CD8-positive, alpha-beta memory T cell (primary cell): Measurements from ENCODE around the gene CARD11. TPM values are rescaled to one million over a fixed set of nuclear protein-coding genes. Genes with fewer than 3 reads are reported as not detected.

ENCODE experiments used
- CTCF ChIA-PET: fragments of 350-600 bp; sonication (Branson Sonifier 250); formaldehyde crosslinking; loops from one replicate; lab custom pipeline; 2021; ENCODE audit warnings: antibody characterized with exemption; lab: Charles Lee
- POLR2A ChIA-PET: fragments of 350-600 bp; sonication (Branson Sonifier 250); formaldehyde crosslinking; loops from one replicate; lab custom pipeline; 2021; ENCODE audit warnings: antibody characterized with exemption; lab: Charles Lee
- DNase-seq, 5 donors: peaks; one replicate each; pipeline versions ENCODE4 v3.0.0 to v3.0.0-alpha.2; 2020 to 2022; ENCODE audit warnings: mixed read lengths in 1 of 5
- H3K27ac ChIP-seq: one replicate; pipeline ENCODE4 v1.7.0; 2013; ENCODE audit warnings: low read depth, mild to moderate bottlenecking, low read length, moderate library complexity
- H3K27me3 ChIP-seq: 2 replicates; pipeline ENCODE4 v1.7.0; 2013; ENCODE audit warnings: low read length, mild to moderate bottlenecking; ENCODE audit not compliant: insufficient read depth, poor library complexity, severe bottlenecking
- H3K36me3 ChIP-seq: 2 replicates; pipeline ENCODE4 v1.7.0; 2013; ENCODE audit warnings: mild to moderate bottlenecking, low read length, moderate library complexity; ENCODE audit not compliant: insufficient read depth
- H3K4me1 ChIP-seq: 2 replicates; pipeline ENCODE4 v1.7.0; 2013; ENCODE audit warnings: mild to moderate bottlenecking, low read length, moderate library complexity; ENCODE audit not compliant: insufficient read depth
- H3K4me3 ChIP-seq: 2 replicates; pipeline ENCODE4 v1.7.0; 2013; ENCODE audit warnings: mild to moderate bottlenecking, low read length
- H3K9me3 ChIP-seq: 2 replicates; pipeline ENCODE4 v1.7.0; 2013; ENCODE audit warnings: mild to moderate bottlenecking, low read length
- H3K27ac Mint-ChIP-seq, 8 donors: one replicate each; pipeline ENCODE4 v1.8.0; 2020 to 2021; ENCODE audit warnings: mixed read lengths in 8 of 8, mild to moderate bottlenecking in 6 of 8, inconsistent platforms in 3 of 8, moderate library complexity in 3 of 8
- H3K27me3 Mint-ChIP-seq, 2 donors: one replicate each; pipeline ENCODE4 v1.8.0; 2020 to 2021; ENCODE audit warnings: mixed read lengths in 2 of 2, mild to moderate bottlenecking in 1 of 2, moderate library complexity in 1 of 2
- H3K36me3 Mint-ChIP-seq, 3 donors: one replicate each; pipeline ENCODE4 v1.8.0; 2020 to 2021; ENCODE audit warnings: mixed read lengths in 3 of 3, inconsistent platforms in 1 of 3, mild to moderate bottlenecking in 1 of 3
- H3K4me1 Mint-ChIP-seq, 3 donors: one replicate each; pipeline ENCODE4 v1.8.0; 2020 to 2021; ENCODE audit warnings: mixed read lengths in 3 of 3, inconsistent platforms in 1 of 3, mild to moderate bottlenecking in 1 of 3
- H3K4me3 Mint-ChIP-seq, 7 donors: one replicate each; pipeline ENCODE4 v1.8.0; 2020 to 2021; ENCODE audit warnings: mixed read lengths in 7 of 7, mild to moderate bottlenecking in 6 of 7, moderate library complexity in 4 of 7, inconsistent platforms in 2 of 7
- H3K9me3 Mint-ChIP-seq, 5 donors: one replicate each; pipeline ENCODE4 v1.8.0; 2020 to 2022; ENCODE audit warnings: mixed read lengths in 5 of 5, mild to moderate bottlenecking in 3 of 5, moderate library complexity in 2 of 5, inconsistent platforms in 1 of 5
- polyA plus RNA-seq: library from polyadenylated mRNA; unstranded; fragments of 300-500 nt; fragmentation: Illumina TruSeq; gene quantifications from one replicate; pipeline ENCODE4 v1.2.3, GENCODE V29; 2021
- total RNA-seq, 2 experiments: library from RNA; stranded (reverse); gene quantifications; one replicate each; pipeline ENCODE4 v1.2.3, GENCODE V29; 2021

CARD11 gene
- total and polyA plus RNA-seq, 3 experiments from 2014 or later: 40.9 to 72.1 (median 68.4) TPM

- Histone ChIP-seq H3K9me3 (no peaks in the 10 kb centered on the region), H3K36me3 (peaks cover 9% of the 10 kb centered on the region), H3K4me1 (no peaks in the 10 kb centered on the region), H3K4me3 (no peak overlapping the region), H3K27ac (no peak overlapping the region), H3K27me3 (no peaks in the 10 kb centered on the region)
- Mint-ChIP-seq H3K27me3 (no peaks in the 10 kb centered on the region), H3K4me1 (peaks cover 37 to 56% (median 45%) of the 10 kb centered on the region in 3 donors), H3K4me3 (no peak overlapping the region), H3K9me3 (peaks cover 0 to 11% (median 2%) of the 10 kb centered on the region in 5 donors), H3K27ac (peak overlapping the region in 1 of 8 donors; percentile 90), H3K36me3 (peaks cover 30 to 71% (median 30%) of the 10 kb centered on the region in 3 donors)
- DNase-seq: no peak
- ChIA-PET POLR2A (no interaction called here), CTCF (no interaction called here)
Observed at GRCh38 chr7:2993396-2993795, 50.3 kb downstream of the CARD11 start.

DNA sequence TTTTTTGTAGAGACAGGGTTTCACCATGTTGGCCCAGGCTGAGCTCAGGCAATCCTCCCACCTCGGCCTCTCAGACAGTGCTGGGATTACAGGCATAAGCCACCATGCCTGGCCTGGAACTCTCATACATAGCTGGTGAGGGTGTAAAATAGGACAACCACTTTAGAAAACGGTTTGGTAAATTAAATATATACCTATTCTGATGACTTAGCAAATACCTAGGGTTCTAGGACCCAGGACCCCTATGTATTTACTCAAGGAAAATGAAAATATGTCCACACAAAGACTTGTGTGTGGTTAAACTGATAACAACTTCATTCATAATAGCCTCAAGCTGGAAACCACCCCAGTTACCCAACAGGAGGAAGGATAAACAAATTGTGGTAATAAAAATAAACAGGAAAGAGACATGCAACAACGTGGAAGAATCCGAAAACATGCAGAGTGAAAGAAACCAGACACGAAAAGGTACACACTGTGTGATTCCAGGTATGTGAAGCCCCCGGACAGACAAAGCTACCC lies 52.7 kb downstream of the CARD11 start:
- Mint-ChIP-seq H3K36me3 (peaks cover 24 to 65% (median 33%) of the 10 kb centered on the region in 3 donors), H3K9me3 (peaks cover 0 to 7% (median 2%) of the 10 kb centered on the region in 5 donors), H3K4me1 (peaks cover 40 to 69% (median 51%) of the 10 kb centered on the region in 3 donors), H3K27me3 (no peaks in the 10 kb centered on the region), H3K4me3 (no peak overlapping the region), H3K27ac (peak overlapping the region in 4 of 8 donors; percentile 26 to 69 (median 39))
- Histone ChIP-seq H3K4me1 (no peaks in the 10 kb centered on the region), H3K4me3 (no peak overlapping the region), H3K9me3 (no peaks in the 10 kb centered on the region), H3K27ac (no peak overlapping the region), H3K36me3 (peaks cover 3% of the 10 kb centered on the region), H3K27me3 (no peaks in the 10 kb centered on the region)
- ChIA-PET CTCF (interaction anchor here (1.7 kb wide), 1 partner anchor 74 kb away, joined by 3 read pairs; no protein-coding TSS in a partner anchor), POLR2A (no interaction called here)
- no peak for DNase-seq

DNA sequence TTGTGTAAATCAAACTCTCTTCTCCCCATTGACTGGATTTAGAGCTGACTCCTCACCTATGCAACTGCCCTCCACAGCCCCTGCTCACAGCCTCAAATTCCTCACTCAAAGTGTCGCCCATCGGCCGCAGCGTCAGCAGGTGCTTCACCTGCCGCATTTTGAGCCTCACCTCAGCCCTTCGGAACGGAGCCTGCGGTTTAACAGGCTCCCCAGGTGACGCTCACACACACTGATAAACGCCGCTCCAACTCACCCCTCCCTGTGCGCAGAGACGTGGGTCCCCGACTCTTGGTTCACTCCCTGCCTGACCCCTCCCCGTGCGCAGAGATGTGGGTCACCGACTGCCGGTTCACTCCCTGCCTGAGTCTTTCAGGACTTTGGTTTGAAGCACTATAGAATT lies 57.1 kb downstream of the CARD11 start:
- Mint-ChIP-seq H3K27ac (peak overlapping the region in 6 of 8 donors; percentile 36 to 88 (median 72)), H3K27me3 (no peaks in the 10 kb centered on the region), H3K4me3 (no peak overlapping the region), H3K9me3 (peaks cover 0 to 2% (median 0%) of the 10 kb centered on the region in 5 donors), H3K4me1 (peaks cover 58 to 80% (median 74%) of the 10 kb centered on the region in 3 donors), H3K36me3 (peaks cover 10 to 54% (median 15%) of the 10 kb centered on the region in 3 donors)
- H3K27me3 ChIP-seq: no peaks in the 10 kb centered on the region
- DNase-seq: no peak
- peaks cover 36% of the 10 kb centered on the region for H3K4me1 ChIP-seq
- H3K4me3 ChIP-seq: no peak overlapping the region
- ChIA-PET CTCF (no interaction called here), POLR2A (interaction anchor here (0.7 kb wide), 1 partner anchor 13 kb away, joined by 4 read pairs; no protein-coding TSS in a partner anchor)
- H3K27ac ChIP-seq: no peak overlapping the region
- H3K36me3 ChIP-seq: peaks cover 4% of the 10 kb centered on the region
- no peaks in the 10 kb centered on the region for H3K9me3 ChIP-seq

- ChIA-PET CTCF (no interaction called here), POLR2A (interaction anchor here (0.7 kb wide), 1 partner anchor 13 kb away, joined by 4 read pairs; no protein-coding TSS in a partner anchor)
- peaks cover 10% of the 10 kb centered on the region for H3K36me3 ChIP-seq
- Mint-ChIP-seq H3K9me3 (peaks cover 0 to 2% (median 0%) of the 10 kb centered on the region in 5 donors), H3K27me3 (no peaks in the 10 kb centered on the region), H3K4me1 (peaks cover 61 to 81% (median 74%) of the 10 kb centered on the region in 3 donors), H3K4me3 (no peak overlapping the region), H3K27ac (peak overlapping the region in 5 of 8 donors; percentile 14 to 73 (median 54)), H3K36me3 (peaks cover 6 to 55% (median 12%) of the 10 kb centered on the region in 3 donors)
- H3K9me3 ChIP-seq: no peaks in the 10 kb centered on the region
- H3K27me3 ChIP-seq: no peaks in the 10 kb centered on the region
- no peak for DNase-seq
- no peak overlapping the region for H3K4me3 ChIP-seq
- H3K4me1 ChIP-seq: peaks cover 43% of the 10 kb centered on the region
- no peak overlapping the region for H3K27ac ChIP-seq
Observed at GRCh38 chr7:2985866-2986265, 57.8 kb downstream of the CARD11 start.

DNA sequence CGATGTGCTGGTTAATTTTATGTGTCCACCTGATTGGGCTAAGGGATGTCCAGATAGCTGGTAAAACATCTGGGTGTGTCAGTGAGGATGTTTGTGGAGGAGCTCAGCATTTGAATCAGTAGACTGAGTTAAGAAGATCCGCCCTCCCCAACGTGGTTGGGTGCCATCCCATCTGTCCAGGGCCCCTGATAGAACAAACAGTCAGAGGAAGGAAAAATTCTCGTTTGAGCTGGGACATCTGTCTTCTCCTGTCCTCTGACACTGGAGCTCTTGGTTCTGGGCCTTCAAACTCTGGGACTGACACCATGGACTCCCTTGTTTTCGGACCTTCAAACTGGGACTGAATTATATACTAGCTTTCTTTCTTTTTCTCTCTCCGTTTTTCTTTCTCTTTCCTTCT lies 59.6 kb downstream of the CARD11 start:
- Histone ChIP-seq H3K9me3 (no peaks in the 10 kb centered on the region), H3K27ac (no peak overlapping the region), H3K4me1 (peaks cover 61% of the 10 kb centered on the region), H3K4me3 (no peak overlapping the region), H3K36me3 (peaks cover 10% of the 10 kb centered on the region), H3K27me3 (no peaks in the 10 kb centered on the region)
- Mint-ChIP-seq H3K27ac (peak overlapping the region; percentile 42 to 91 (median 81)), H3K4me1 (peaks cover 67 to 92% (median 76%) of the 10 kb centered on the region in 3 donors), H3K36me3 (peaks cover 4 to 58% (median 7%) of the 10 kb centered on the region in 3 donors), H3K9me3 (peaks cover 0 to 2% (median 0%) of the 10 kb centered on the region in 5 donors), H3K4me3 (peak overlapping the region in 3 of 7 donors; percentile 17 to 42 (median 36)), H3K27me3 (no peaks in the 10 kb centered on the region)
- CTCF ChIA-PET: no interaction called here
- DNase-seq: no peak
- POLR2A ChIA-PET: no interaction called here

- Mint-ChIP-seq H3K27me3 (no peaks in the 10 kb centered on the region), H3K4me3 (peak overlapping the region in 2 of 7 donors; percentile 17 to 66), H3K27ac (peak overlapping the region in 7 of 8 donors; percentile 42 to 91 (median 86)), H3K9me3 (peaks cover 0 to 1% (median 0%) of the 10 kb centered on the region in 5 donors), H3K4me1 (peaks cover 72 to 95% (median 80%) of the 10 kb centered on the region in 3 donors), H3K36me3 (peaks cover 4 to 57% (median 6%) of the 10 kb centered on the region in 3 donors)
- ChIA-PET CTCF (interaction anchor here (0.9 kb wide), 1 partner anchor 109 kb away, joined by 3 read pairs; no protein-coding TSS in a partner anchor), POLR2A (no interaction called here)
- Histone ChIP-seq H3K27me3 (no peaks in the 10 kb centered on the region), H3K36me3 (peaks cover 10% of the 10 kb centered on the region), H3K27ac (no peak overlapping the region), H3K4me1 (peaks cover 66% of the 10 kb centered on the region), H3K9me3 (no peaks in the 10 kb centered on the region), H3K4me3 (no peak overlapping the region)
- no peak for DNase-seq
Observed at GRCh38 chr7:2983586-2983985, 60.1 kb downstream of the CARD11 start.

DNA sequence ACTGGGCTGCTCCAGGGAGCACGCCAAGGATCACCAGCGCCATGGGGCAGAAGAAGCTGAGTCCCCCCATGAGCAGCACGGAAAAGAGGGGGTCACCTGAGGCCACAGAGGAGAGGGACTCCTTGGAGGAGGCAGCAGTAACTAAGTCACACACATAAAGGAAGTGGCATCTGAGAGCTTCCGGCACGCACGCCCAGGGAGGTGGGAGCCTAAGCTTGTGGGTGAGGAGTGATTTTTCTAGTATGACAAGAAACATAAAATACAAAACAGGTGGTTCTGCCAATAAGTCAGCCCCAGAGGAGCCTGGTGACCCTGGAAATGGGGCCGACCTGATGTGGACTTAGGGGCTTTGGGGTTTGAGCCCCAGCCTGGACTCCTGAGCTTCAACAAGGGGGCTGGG lies 60.8 kb downstream of the CARD11 start:
- Mint-ChIP-seq H3K27me3 (no peaks in the 10 kb centered on the region), H3K36me3 (peaks cover 0 to 55% (median 4%) of the 10 kb centered on the region in 3 donors), H3K4me1 (peaks cover 75 to 95% (median 80%) of the 10 kb centered on the region in 3 donors), H3K27ac (peak overlapping the region; percentile 59 to 91 (median 86)), H3K4me3 (peak overlapping the region in 6 of 7 donors; percentile 41 to 70 (median 55)), H3K9me3 (no peaks in the 10 kb centered on the region)
- POLR2A ChIA-PET: interaction anchor here (0.6 to 0.7 kb wide), 2 partner anchors 18 to 27 kb away, joined by 3 read pairs; no protein-coding TSS in a partner anchor
- no peaks in the 10 kb centered on the region for H3K27me3 ChIP-seq
- CTCF ChIA-PET: interaction anchor here (0.8 to 1.6 kb wide), 3 partner anchors 27 to 118 kb away, joined by 3 to 5 read pairs (median 3); no protein-coding TSS in a partner anchor
- no peak overlapping the region for H3K4me3 ChIP-seq
- peak; percentile 46 to 79 (median 56) for DNase-seq
- H3K4me1 ChIP-seq: peaks cover 68% of the 10 kb centered on the region
- no peaks in the 10 kb centered on the region for H3K9me3 ChIP-seq
- H3K36me3 ChIP-seq: peaks cover 10% of the 10 kb centered on the region
- H3K27ac ChIP-seq: no peak overlapping the region

DNA sequence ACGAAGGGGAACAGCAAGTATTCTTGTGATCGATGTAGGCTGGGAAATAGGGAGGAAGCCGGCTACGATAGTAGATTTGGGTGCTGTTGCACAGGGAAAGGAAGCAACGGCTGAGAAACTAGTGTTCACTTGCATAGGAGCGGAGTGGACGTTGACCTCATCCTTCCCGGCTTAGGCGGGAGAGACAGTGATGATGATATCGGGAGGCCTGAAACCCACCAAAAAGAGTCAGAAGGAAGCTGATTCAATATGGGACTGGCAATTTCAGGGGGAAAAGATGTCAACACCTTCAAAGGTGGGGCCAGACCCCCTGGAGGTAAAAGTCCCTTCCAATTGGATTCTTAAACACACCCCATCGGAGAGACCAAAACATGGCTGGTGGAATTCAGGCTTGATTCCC lies 61.3 kb downstream of the CARD11 start:
- DNase-seq: no peak
- POLR2A ChIA-PET: interaction anchor here (0.6 to 0.7 kb wide), 2 partner anchors 18 to 27 kb away, joined by 3 read pairs; no protein-coding TSS in a partner anchor
- Histone ChIP-seq H3K4me3 (no peak overlapping the region), H3K27me3 (no peaks in the 10 kb centered on the region), H3K9me3 (no peaks in the 10 kb centered on the region), H3K36me3 (peaks cover 10% of the 10 kb centered on the region), H3K4me1 (peaks cover 68% of the 10 kb centered on the region), H3K27ac (no peak overlapping the region)
- Mint-ChIP-seq H3K9me3 (no peaks in the 10 kb centered on the region), H3K36me3 (peaks cover 0 to 53% (median 4%) of the 10 kb centered on the region in 3 donors), H3K4me3 (peak overlapping the region in 6 of 7 donors; percentile 41 to 70 (median 55)), H3K4me1 (peaks cover 75 to 94% (median 78%) of the 10 kb centered on the region in 3 donors), H3K27ac (peak overlapping the region; percentile 59 to 91 (median 86)), H3K27me3 (no peaks in the 10 kb centered on the region)
- CTCF ChIA-PET: interaction anchor here (0.8 to 1.6 kb wide), 2 partner anchors 28 to 118 kb away, joined by 3 to 5 read pairs; no protein-coding TSS in a partner anchor
